MM.1S (cell line): ENCODE results near the gene SLAIN2.
"Not testable (repeated sequence)": the region's sequence is repeated elsewhere in the genome, so short reads cannot be mapped to it uniquely, and the experiment has no call there.

ENCODE experiments used
- CTCF ChIP-seq: fragments of 300-600 bp; sonication (generic); IDR thresholded peaks from 2 replicates; pipeline ENCODE4 v1.5.1; 2016; ENCODE audit warnings: antibody characterized with exemption, low read length, mixed read lengths
- EZH2 ChIP-seq: fragments of 300-600 bp; sonication (generic); optimal IDR thresholded peaks from 2 replicates; pipeline ENCODE3; 2017; ENCODE audit warnings: low read depth, mild to moderate bottlenecking, antibody characterized with exemption, low read length, mixed read lengths
- EZH2phosphoT487 ChIP-seq: fragments of 300-600 bp; sonication (generic); IDR thresholded peaks from 2 replicates; pipeline ENCODE4 v1.6.1; 2018; ENCODE audit warnings: antibody characterized with exemption, low read length

- not testable (repeated sequence) for TF ChIP-seq CTCF, EZH2, EZH2phosphoT487
These were observed 99.6 kb downstream of the SLAIN2 start for GRCh38 chr4:48440914-48441313.
